KBM-7 (cell line): ENCODE results near the gene ABCC9.

Experiments
- DNase-seq: peaks from one replicate; pipeline ENCODE4 v3.0.0-alpha.2; 2015
- in situ Hi-C: fragments of 300-500 bp; cut with MboI; formaldehyde crosslinking; loops from 2 replicates; pipeline ENCODE4 v1.14.3; 2020; ENCODE audit warnings: low sequenced_read_pairs, low pct_unique_long_range_greater_than_20kb, mixed read lengths

Gene ABCC9

GRCh38 chr12:21891751-21892217, 49.4 kb downstream of the ABCC9 start:
- DNase-seq: no peak
- in situ Hi-C loops: no loop called here

GRCh38 chr12:21888276-21888863, 52.9 kb downstream of the ABCC9 start:
- no peak for DNase-seq
- in situ Hi-C loops: no loop called here

GRCh38 chr12:21884936-21885335, 56.3 kb downstream of the ABCC9 start:
- no peak for DNase-seq
- in situ Hi-C loops: no loop called here

GRCh38 chr12:21882635-21883034, 58.6 kb downstream of the ABCC9 start:
- in situ Hi-C loops: no loop called here

GRCh38 chr12:21881965-21882364, 59.3 kb downstream of the ABCC9 start:
- no peak for DNase-seq
- in situ Hi-C loops: no loop called here

More at GRCh38 chr12:21882635-21883034, 58.6 kb downstream of the ABCC9 start:
- no peak for DNase-seq

- DNase-seq: no peak
- in situ Hi-C loops: no loop called here
Measured at GRCh38 chr12:21879312-21879711, 61.9 kb downstream of the ABCC9 start.

GRCh38 chr12:21877293-21877982, 63.8 kb downstream of the ABCC9 start:
- in situ Hi-C loops: no loop called here
- no peak for DNase-seq

- no peak for DNase-seq
- in situ Hi-C loops: no loop called here
Measured at GRCh38 chr12:21865846-21866245, 75.4 kb downstream of the ABCC9 start.

- in situ Hi-C loops: no loop called here
- DNase-seq: no peak
Measured at GRCh38 chr12:21860534-21860933, 80.7 kb downstream of the ABCC9 start.

GRCh38 chr12:21860128-21860527, 81.1 kb downstream of the ABCC9 start:
- in situ Hi-C loops: no loop called here
- no peak for DNase-seq

- in situ Hi-C loops: no loop called here
- DNase-seq: no peak
Measured at GRCh38 chr12:21852251-21852650, 89.0 kb downstream of the ABCC9 start.

GRCh38 chr12:21851151-21851550, 90.1 kb downstream of the ABCC9 start:
- in situ Hi-C loops: no loop called here
- no peak for DNase-seq

- in situ Hi-C loops: no loop called here
- DNase-seq: no peak
Measured at GRCh38 chr12:21850419-21850818, 90.8 kb downstream of the ABCC9 start.

- in situ Hi-C loops: no loop called here
- no peak for DNase-seq
Measured at GRCh38 chr12:21849878-21850277, 91.3 kb downstream of the ABCC9 start.

GRCh38 chr12:21848192-21848591, 93.0 kb downstream of the ABCC9 start:
- in situ Hi-C loops: no loop called here
- DNase-seq: no peak

- no peak for DNase-seq
- in situ Hi-C loops: no loop called here
Measured at GRCh38 chr12:21843795-21844194, 97.4 kb downstream of the ABCC9 start.

GRCh38 chr12:21839776-21840175, 101.5 kb downstream of the ABCC9 start:
- in situ Hi-C loops: no loop called here
- no peak for DNase-seq

GRCh38 chr12:21837847-21838246, 103.4 kb downstream of the ABCC9 start:
- in situ Hi-C loops: no loop called here

GRCh38 chr12:21831791-21832344, 109.4 kb downstream of the ABCC9 start:
- in situ Hi-C loops: no loop called here
- DNase-seq: no peak

More at GRCh38 chr12:21837847-21838246, 103.4 kb downstream of the ABCC9 start:
- DNase-seq: no peak

- no peak for DNase-seq
- in situ Hi-C loops: no loop called here
Measured at GRCh38 chr12:21828779-21829178, 112.4 kb downstream of the ABCC9 start.
